HL-60 (cell line): ENCODE results near the gene RFX7.

Experiments used
- DNase-seq, 2 experiments: peaks; one replicate each; pipeline ENCODE4 v3.0.0-alpha.2; 2010 to 2020; ENCODE audit warnings: low read depth in 1 of 2, low spot score in 1 of 2
- H3K27ac ChIP-seq: fragments of 250-450 bp; sonication (Bioruptor Pico); replicated peaks from 2 replicates; pipeline ENCODE4 v1.5.1; 2020; ENCODE audit warnings: mild to moderate bottlenecking, moderate library complexity
- H3K27me3 ChIP-seq: fragments of 250-450 bp; sonication (Bioruptor Pico); 2 replicates; pipeline ENCODE4 v1.5.1; 2021; ENCODE audit warnings: mild to moderate bottlenecking, moderate library complexity; ENCODE audit not compliant: insufficient read depth, poor library complexity, severe bottlenecking
- H3K4me3 ChIP-seq: replicated peaks from 2 replicates; pipeline ENCODE4 v1.5.1; 2011; ENCODE audit warnings: mild to moderate bottlenecking, control low read depth, low read length; ENCODE audit not compliant: insufficient read depth
- CTCF ChIP-seq: IDR thresholded peaks from one replicate; pipeline ENCODE4 v1.5.1; 2011; ENCODE audit warnings: low read length, control low read depth, inconsistent platforms; ENCODE audit not compliant: insufficient read depth
- GABPA ChIP-seq: IDR thresholded peaks from 2 replicates; pipeline ENCODE4 v1.6.1; 2012; ENCODE audit warnings: low read depth
- POLR2AphosphoS5 ChIP-seq: IDR thresholded peaks from 2 replicates; pipeline ENCODE4 v1.6.1; 2012; ENCODE audit warnings: low read depth
- REST ChIP-seq: IDR thresholded peaks from 2 replicates; pipeline ENCODE4 v1.6.1; 2012; ENCODE audit warnings: low read depth; ENCODE audit not compliant: insufficient replicate concordance
- SPI1 ChIP-seq: IDR thresholded peaks from 2 replicates; pipeline ENCODE4 v1.6.1; 2012; ENCODE audit warnings: low read depth, mild to moderate bottlenecking, borderline replicate concordance

RFX7 gene

GRCh38 chr15:56234804-56235203, 8.9 kb downstream of the RFX7 start:
- Histone ChIP-seq H3K27me3 (no peaks in the 10 kb centered on the region), H3K27ac (no peak overlapping the region), H3K4me3 (no peak overlapping the region)
- DNase-seq: no peak
- TF ChIP-seq REST (no peak), GABPA (no peak)

- DNase-seq: no peak
- no peak overlapping the region for H3K4me3 ChIP-seq
- H3K27me3 ChIP-seq: no peaks in the 10 kb centered on the region
- TF ChIP-seq POLR2AphosphoS5: no peak
- TF ChIP-seq CTCF: no peak
- TF ChIP-seq REST: no peak
- TF ChIP-seq SPI1: no peak
- no peak for TF ChIP-seq GABPA
- no peak overlapping the region for H3K27ac ChIP-seq
Measured at GRCh38 chr15:56233549-56233948, 10.1 kb downstream of the RFX7 start.

DNA sequence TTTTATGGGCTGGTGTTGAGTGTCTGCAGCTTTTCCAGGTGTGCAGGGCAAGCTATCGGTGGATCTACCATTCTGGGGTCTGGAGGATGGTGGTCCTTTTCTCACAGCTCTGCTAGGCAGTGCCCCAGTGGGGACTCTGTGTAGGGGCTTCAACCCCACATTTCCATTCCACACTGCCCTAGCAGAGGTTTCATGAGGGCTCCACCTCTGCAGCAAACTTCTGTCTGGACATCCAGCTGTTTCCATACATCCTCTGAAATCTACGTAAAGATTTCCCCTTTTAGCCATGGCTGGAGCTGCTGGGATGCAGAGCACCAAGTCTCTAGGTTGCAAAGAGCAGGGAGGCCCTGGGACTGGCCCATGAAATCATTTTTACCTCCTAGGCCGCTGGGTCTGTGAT, 11.6 kb downstream of the RFX7 start:
- H3K4me3 ChIP-seq: no peak overlapping the region
- no peak overlapping the region for H3K27ac ChIP-seq
- DNase-seq: no peak
- TF ChIP-seq CTCF (no peak), POLR2AphosphoS5 (no peak), GABPA (no peak), SPI1 (no peak), REST (no peak)
- H3K27me3 ChIP-seq: no peaks in the 10 kb centered on the region

GRCh38 chr15:56228854-56229253, 14.8 kb downstream of the RFX7 start:
- H3K27me3 ChIP-seq: no peaks in the 10 kb centered on the region
- DNase-seq: no peak
- no peak overlapping the region for H3K4me3 ChIP-seq
- TF ChIP-seq SPI1: no peak
- TF ChIP-seq REST: no peak
- TF ChIP-seq GABPA: no peak
- TF ChIP-seq CTCF: no peak
- TF ChIP-seq POLR2AphosphoS5: no peak
- H3K27ac ChIP-seq: no peak overlapping the region
